GM21786 (cell line): ENCODE results near the gene MMP25.
"Not testable (repeated sequence)": the region's sequence is repeated elsewhere in the genome, so short reads cannot be mapped to it uniquely, and the experiment has no call there.

Experiments
- ATAC-seq: cut with Tn5 transposase; IDR thresholded peaks from one replicate; pipeline ENCODE4 v1.9.1; 2021; ENCODE audit not compliant: unreplicated experiment

The MMP25 gene

DNA sequence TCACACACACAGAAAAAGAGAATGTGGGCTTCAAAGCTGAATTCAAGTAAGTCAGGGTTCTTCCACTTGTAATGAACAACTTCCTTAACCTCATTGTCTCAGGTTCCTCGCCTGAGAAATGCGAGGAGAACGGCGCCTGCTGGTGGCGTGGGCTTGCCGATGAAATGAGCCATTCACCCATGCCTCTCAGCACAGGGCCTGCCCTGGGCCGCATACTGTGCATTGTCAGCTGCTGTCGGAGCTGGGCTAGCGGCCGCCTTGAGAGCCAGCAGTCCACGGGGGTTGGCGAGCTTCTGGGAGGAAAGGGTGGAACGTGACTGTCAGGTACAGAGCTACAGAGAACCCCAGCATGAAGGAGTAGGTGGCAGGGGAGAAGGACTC is 7.0 kb downstream of the MMP25 start:
- ATAC-seq: not testable (repeated sequence)

GRCh38 chr16:3054965-3055733 is 8.8 kb downstream of the MMP25 start:
- ATAC-seq: no peak

DNA sequence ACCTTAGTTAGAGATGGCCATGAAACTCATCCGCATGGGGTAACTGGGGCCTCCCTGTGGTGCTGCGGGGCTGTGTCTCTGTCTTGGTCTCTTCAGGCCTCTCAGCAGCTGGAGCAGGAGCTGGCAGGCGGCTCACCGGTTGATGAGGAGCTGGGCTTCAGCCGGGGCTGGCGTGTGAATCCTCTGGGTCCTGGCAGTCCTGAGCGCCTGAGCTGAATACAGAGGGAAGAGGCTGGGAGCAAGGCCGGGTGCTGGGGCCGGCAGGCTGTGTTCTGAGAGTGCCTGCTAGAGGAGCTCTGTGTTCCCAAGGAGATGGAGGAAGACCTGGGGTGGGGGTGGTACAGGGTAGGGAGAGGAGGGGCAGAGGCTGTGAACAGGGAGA is 9.4 kb downstream of the MMP25 start:
- not testable (repeated sequence) for ATAC-seq

DNA sequence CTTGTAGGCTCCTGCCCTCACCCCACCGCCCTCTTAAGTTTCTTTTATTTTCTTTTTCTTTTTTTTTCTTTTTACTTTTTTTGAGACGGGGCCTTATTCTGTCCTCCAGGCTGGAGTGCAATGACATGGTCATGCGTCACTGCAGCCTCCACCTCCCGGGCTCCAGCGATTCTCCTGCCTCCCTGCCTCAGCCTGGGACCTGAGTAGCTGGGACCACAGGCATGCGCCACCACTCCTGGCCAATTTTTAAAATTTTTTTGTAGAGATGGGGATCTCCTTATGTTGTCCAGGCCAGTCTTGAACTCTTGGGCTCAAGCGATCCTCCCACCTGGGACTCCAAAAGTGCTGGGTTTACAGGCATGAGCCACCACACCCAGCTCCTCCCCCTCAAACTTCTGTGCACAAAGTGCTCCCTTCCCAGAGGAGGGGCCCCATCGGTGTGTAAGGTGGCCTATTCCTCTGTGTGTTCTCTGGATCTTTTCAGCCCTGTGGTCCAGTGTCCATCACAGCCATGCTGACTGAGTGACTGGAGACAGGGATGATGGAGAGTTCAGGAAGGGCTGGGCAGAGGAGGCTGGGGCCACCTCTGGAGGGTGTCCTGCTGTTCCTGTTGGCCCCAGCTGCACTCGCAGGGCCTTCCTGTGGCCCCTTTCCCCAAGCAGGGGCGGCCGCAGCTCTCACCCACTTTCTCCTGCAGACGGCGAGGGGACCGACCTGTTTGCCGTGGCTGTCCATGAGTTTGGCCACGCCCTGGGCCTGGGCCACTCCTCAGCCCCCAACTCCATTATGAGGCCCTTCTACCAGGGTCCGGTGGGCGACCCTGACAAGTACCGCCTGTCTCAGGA is 10.2 kb downstream of the MMP25 start:
- no peak for ATAC-seq

- no peak for ATAC-seq
Measured at GRCh38 chr16:3057181-3058138, 11.1 kb downstream of the MMP25 start.

GRCh38 chr16:3058139-3059030 is 12.0 kb downstream of the MMP25 start:
- ATAC-seq: peak; percentile 30

- peak; percentile 68 for ATAC-seq
Measured at GRCh38 chr16:3059041-3059722, 12.8 kb downstream of the MMP25 start.

- no peak for ATAC-seq
Measured at GRCh38 chr16:3059723-3060242, 13.4 kb downstream of the MMP25 start.

DNA sequence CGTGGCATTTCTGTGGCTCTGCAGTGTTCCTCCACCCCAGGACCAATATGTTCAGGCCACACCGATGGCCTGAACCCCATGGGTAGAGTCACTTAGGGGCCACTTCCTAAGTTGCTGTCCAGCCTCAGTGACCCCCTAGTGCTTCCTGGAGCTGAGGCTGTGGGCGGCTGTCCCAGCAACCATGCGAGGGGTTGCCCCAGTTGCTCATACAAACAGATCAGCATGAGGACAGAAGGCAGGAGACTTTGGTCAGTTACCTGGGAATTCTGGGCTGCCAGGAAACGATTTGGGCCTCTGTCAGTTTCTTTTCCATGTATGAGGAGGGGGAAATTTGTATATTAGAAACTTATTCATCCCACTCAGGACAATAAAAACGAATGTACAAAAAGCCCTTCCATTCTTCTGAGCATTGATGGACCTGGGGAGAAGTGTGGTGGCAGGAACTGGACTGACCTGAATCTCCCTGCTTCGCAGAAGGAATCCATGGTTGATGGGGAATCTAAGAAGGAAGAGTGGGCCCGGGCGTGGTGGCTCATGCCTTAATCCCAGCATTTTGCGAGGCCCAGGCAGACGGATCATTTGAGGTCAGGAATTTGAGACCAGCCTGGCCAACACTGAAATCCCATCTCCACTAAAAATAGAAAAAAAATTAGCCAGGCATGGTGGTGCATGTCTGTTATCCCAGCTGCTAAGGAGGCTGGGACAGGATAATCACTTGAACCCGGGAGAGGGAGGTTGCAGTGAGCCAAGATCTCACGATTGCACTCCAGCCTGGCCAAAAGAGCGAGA is 14.2 kb downstream of the MMP25 start:
- ATAC-seq: no peak

DNA sequence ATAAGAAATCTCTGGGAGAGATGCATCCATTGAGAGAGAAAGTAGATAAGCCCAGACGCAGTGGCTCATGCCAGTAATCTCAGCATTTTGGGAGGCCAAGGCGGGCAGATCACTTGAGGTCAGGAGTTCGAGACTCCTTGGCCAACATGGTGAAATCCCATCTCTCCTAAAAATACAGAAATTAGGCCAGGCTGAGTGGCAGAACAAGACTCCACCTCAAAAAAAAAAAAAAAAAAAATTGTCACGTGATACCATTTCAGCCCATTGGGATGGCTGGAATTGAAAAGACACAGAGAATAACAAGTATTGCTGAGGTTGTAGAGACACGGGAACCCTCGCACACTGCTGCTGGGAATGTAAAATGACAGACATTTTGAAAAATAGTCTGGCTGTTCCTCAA is 16.2 kb downstream of the MMP25 start:
- ATAC-seq: no peak

DNA sequence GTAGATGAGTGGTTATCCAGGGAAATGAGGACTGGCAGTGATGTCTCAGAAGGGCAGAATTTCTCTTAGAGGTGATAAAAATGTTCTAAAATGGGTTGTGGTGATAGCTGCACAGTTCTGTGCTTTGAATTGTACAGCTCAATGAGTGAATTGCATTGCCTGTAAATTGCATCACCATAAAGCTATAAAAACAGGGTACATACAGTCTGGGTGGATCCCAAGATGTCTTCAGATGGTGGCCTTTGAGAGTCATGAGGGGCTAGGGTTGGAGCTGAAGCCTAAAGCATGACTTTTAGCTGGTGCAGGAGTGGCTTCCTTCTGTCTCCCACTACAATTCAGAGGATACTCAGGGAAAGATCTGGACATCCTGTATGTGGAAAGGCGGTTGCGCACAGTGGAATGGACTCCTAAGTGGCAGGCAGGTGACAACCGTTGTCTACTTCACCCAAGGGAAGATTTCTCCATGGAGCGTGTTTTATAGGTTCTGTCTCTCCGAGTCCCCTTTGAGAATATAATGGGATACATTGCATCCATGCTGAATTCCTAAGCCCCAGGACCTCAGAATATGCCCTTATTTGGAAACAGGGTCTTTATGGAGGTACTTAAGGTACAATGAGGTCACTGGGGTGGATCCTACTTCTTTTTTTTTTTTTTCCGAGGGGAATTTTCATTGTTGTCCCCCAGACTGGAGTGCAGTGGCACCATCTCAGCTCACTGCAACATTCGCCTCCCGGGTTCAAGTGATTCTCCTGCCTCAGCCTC is 17.4 kb downstream of the MMP25 start:
- ATAC-seq: no peak

- no peak for ATAC-seq
Measured at GRCh38 chr16:3065069-3065741, 18.8 kb downstream of the MMP25 start, which contains the start of gene IL32. TSS of gene IL32 (plus strand) at chr16:3065640. CDS start at chr16:3065812, 172 bp downstream.

GRCh38 chr16:3065742-3066439 is 19.5 kb downstream of the MMP25 start:
- ATAC-seq: no peak

DNA sequence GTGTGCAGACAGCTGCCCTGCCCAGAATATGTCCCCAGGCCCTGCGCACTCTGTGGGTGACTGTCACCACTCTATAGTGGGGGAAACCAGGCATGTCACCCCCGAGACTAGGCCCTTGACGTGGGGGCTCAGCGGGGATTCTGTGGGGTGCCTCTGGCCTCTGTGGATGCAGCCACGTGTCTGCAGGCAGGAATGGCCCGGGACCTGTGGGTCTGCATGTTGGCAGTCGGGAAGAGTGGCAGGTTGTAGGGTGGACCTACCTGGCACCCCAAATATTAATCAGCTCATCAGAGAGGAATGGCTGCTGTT is 20.0 kb downstream of the MMP25 start:
- no peak for ATAC-seq

- ATAC-seq: no peak
Measured at GRCh38 chr16:3068487-3068886, 22.1 kb downstream of the MMP25 start.

GRCh38 chr16:3069146-3069545 is 22.8 kb downstream of the MMP25 start:
- ATAC-seq: not testable (repeated sequence)
